SK-N-SH (cell line): ENCODE measurements around the gene CBX1. TPM values are rescaled to one million over a fixed set of nuclear protein-coding genes. Genes with fewer than 3 reads are reported as not detected.

ENCODE experiments used
- CTCF ChIA-PET: fragments of 300-600, 350-600 bp; formaldehyde crosslinking; extraction: SDS; loops from one replicate; lab custom pipeline; 2021; lab: Yijun Ruan, JAX
- POLR2A ChIA-PET: fragments of 350-600 bp; sonication (Branson Sonifier 250); formaldehyde crosslinking; extraction: SDS; loops from one replicate; lab custom pipeline; 2020; ENCODE audit warnings: antibody characterized with exemption, inconsistent platforms; lab: Yijun Ruan, JAX
- DNase-seq: peaks from one replicate; pipeline ENCODE4 v3.0.0; 2012
- H2AFZ ChIP-seq: fragments of 200-600 bp; sonication (generic); 2 replicates; pipeline ENCODE4 v1.8.1; 2016; ENCODE audit warnings: antibody characterized with exemption, mild to moderate bottlenecking, low read depth
- H3F3A ChIP-seq: fragments of 200-600 bp; sonication (generic); replicated peaks from 2 replicates; pipeline ENCODE3; 2016; ENCODE audit warnings: antibody characterized with exemption, mild to moderate bottlenecking; ENCODE audit not compliant: insufficient read depth
- H3K27ac ChIP-seq, 2 experiments: fragments of 200-500 bp in 1 of 2; fragments of 200-600 bp in 1 of 2; sonication (Bioruptor generic) in 1 of 2; sonication (generic), shearing (Covaris generic) in 1 of 2; 2 replicates each; pipeline versions ENCODE4 v1.5.1 to v1.6.1; 2014 to 2016; ENCODE audit warnings: low read depth in 2 of 2, inconsistent platforms in 1 of 2, low read length in 1 of 2, mild to moderate bottlenecking in 1 of 2, mixed read lengths in 1 of 2
- H3K27me3 ChIP-seq: fragments of 200-600 bp; sonication (generic), shearing (Covaris generic); 2 replicates; pipeline ENCODE4 v1.6.1; 2016; ENCODE audit warnings: mixed run types; ENCODE audit not compliant: insufficient read depth
- H3K36me3 ChIP-seq, 2 experiments: fragments of 200-500 bp in 1 of 2; fragments of 200-600 bp in 1 of 2; sonication (Bioruptor generic) in 1 of 2; sonication (generic) in 1 of 2; replicated peaks in 1 of 2; 2 replicates each; pipeline versions ENCODE3 to v1.5.1; 2014 to 2016; ENCODE audit warnings: low read length in 1 of 2, mild to moderate bottlenecking in 1 of 2; ENCODE audit not compliant: insufficient read depth in 2 of 2, control insufficient read depth in 1 of 2
- H3K4me1 ChIP-seq, 2 experiments: fragments of 200-500 bp in 1 of 2; fragments of 200-600 bp in 1 of 2; sonication (Bioruptor generic) in 1 of 2; sonication (generic), shearing (Covaris generic) in 1 of 2; 2 replicates each; pipeline versions ENCODE4 v1.5.1 to v1.6.1; 2014 to 2016; ENCODE audit warnings: low read depth in 1 of 2, low read length in 1 of 2, mixed run types in 1 of 2; ENCODE audit not compliant: insufficient read depth in 2 of 2, control insufficient read depth in 1 of 2
- H3K4me2 ChIP-seq: fragments of 200-600 bp; sonication (generic), shearing (Covaris generic); 2 replicates; pipeline ENCODE4 v1.6.1; 2017; ENCODE audit warnings: mixed run types
- H3K4me3 ChIP-seq, 2 experiments: fragments of 200-500 bp in 1 of 2; fragments of 200-600 bp in 1 of 2; sonication (Bioruptor generic) in 1 of 2; sonication (generic), shearing (Covaris generic) in 1 of 2; 2 replicates each; pipeline versions ENCODE4 v1.5.1 to v1.8.1; 2014 to 2016; ENCODE audit warnings: low read depth in 2 of 2, inconsistent platforms in 1 of 2, low read length in 1 of 2, mild to moderate bottlenecking in 1 of 2, mixed read lengths in 1 of 2, moderate library complexity in 1 of 2
- H3K79me2 ChIP-seq: fragments of 200-600 bp; sonication (generic); 2 replicates; pipeline ENCODE4 v1.8.1; 2017; ENCODE audit warnings: mild to moderate bottlenecking; ENCODE audit not compliant: insufficient read depth
- H3K9ac ChIP-seq: fragments of 200-600 bp; sonication (generic); 2 replicates; pipeline ENCODE4 v1.6.1; 2017; ENCODE audit warnings: mixed run types
- H3K9me2 ChIP-seq: fragments of 200-600 bp; sonication (generic); 2 replicates; pipeline ENCODE4 v1.6.1; 2017; ENCODE audit warnings: mixed run types
- H3K9me3 ChIP-seq: fragments of 200-600 bp; sonication (generic); 2 replicates; pipeline ENCODE4 v1.6.1; 2017; ENCODE audit warnings: mixed run types, mild to moderate bottlenecking, moderate library complexity
- H4K20me1 ChIP-seq: fragments of 200-600 bp; sonication (generic); 2 replicates; pipeline ENCODE4 v1.6.1; 2017; ENCODE audit warnings: mild to moderate bottlenecking, mixed run types; ENCODE audit not compliant: insufficient read depth
- ELF1 ChIP-seq: IDR thresholded peaks from 2 replicates; pipeline ENCODE4 v1.4.0; 2012
- EP300 ChIP-seq, 2 experiments: IDR thresholded peaks; 2 replicates each; pipeline versions ENCODE4 v1.4.0 to v1.6.1; 2012; ENCODE audit warnings: borderline replicate concordance in 1 of 2, low read depth in 1 of 2, low read length in 1 of 2
- EZH2phosphoT487 ChIP-seq: fragments of 200-600 bp; sonication (generic); IDR thresholded peaks from 2 replicates; pipeline ENCODE4 v1.6.1; 2017; ENCODE audit warnings: low read depth, mixed run types, mild to moderate bottlenecking, antibody characterized with exemption, moderate library complexity, borderline replicate concordance
- FOXJ3 ChIP-seq: sonication (generic); formaldehyde crosslinking; IDR thresholded peaks from 2 replicates; pipeline ENCODE4 v1.5.1; 2020; ENCODE audit warnings: mild to moderate bottlenecking, missing genetic modification reagents
- FOXM1 ChIP-seq: IDR thresholded peaks from 2 replicates; pipeline ENCODE4 v1.4.0; 2012; ENCODE audit warnings: low read depth, mild to moderate bottlenecking
- GABPA ChIP-seq: IDR thresholded peaks from 2 replicates; pipeline ENCODE4 v1.4.0; 2012; ENCODE audit warnings: low read depth, mild to moderate bottlenecking
- GATA2 ChIP-seq: sonication (generic); formaldehyde crosslinking; IDR thresholded peaks from 2 replicates; pipeline ENCODE4 v1.5.0; 2020; ENCODE audit warnings: mild to moderate bottlenecking, missing genetic modification reagents
- JUND ChIP-seq: IDR thresholded peaks from 2 replicates; pipeline ENCODE4 v1.4.0; 2012
- MEF2A ChIP-seq: IDR thresholded peaks from 2 replicates; pipeline ENCODE4 v1.4.0; 2012; ENCODE audit warnings: low read depth, borderline replicate concordance
- MXI1 ChIP-seq: IDR thresholded peaks from 2 replicates; pipeline ENCODE4 v1.6.1; 2012; ENCODE audit warnings: mild to moderate bottlenecking, low read depth, low read length, improper control_type of control experiment
- NFIC ChIP-seq: IDR thresholded peaks from 2 replicates; pipeline ENCODE4 v1.4.0; 2012; ENCODE audit warnings: borderline replicate concordance
- RAD21 ChIP-seq: IDR thresholded peaks from 2 replicates; pipeline ENCODE4 v1.6.1; 2012; ENCODE audit warnings: mild to moderate bottlenecking, low read length
- RCOR1 ChIP-seq: fragments of 150-350 bp; IDR thresholded peaks from 2 replicates; pipeline ENCODE4 v1.6.1; 2017; ENCODE audit warnings: antibody characterized with exemption, low read length
- RFX5 ChIP-seq: IDR thresholded peaks from 2 replicates; pipeline ENCODE4 v1.6.1; 2012; ENCODE audit warnings: mild to moderate bottlenecking, improper control_type of control experiment, low read length
- RXRA ChIP-seq: IDR thresholded peaks from 2 replicates; pipeline ENCODE4 v1.4.0; 2012; ENCODE audit warnings: low read depth, mild to moderate bottlenecking, borderline replicate concordance
- SIN3A ChIP-seq: IDR thresholded peaks from 2 replicates; pipeline ENCODE4 v1.6.1; 2012; ENCODE audit warnings: low read depth, mild to moderate bottlenecking, low read length, moderate library complexity, borderline replicate concordance
- SMC3 ChIP-seq: IDR thresholded peaks from 2 replicates; pipeline ENCODE4 v1.6.1; 2012; ENCODE audit warnings: low read depth, low read length, improper control_type of control experiment
- TAF1 ChIP-seq: IDR thresholded peaks from 2 replicates; pipeline ENCODE4 v1.6.1; 2012; ENCODE audit warnings: low read depth, mild to moderate bottlenecking, low read length, moderate library complexity, borderline replicate concordance
- WGBS: methylation state at CpG from one replicate; pipeline ENCODE4 v1.1.6; 2017; ENCODE audit warnings: low lambda C conversion rate; 5-methylcytosine and 5-hydroxymethylcytosine counted together
- polyA plus RNA-seq, 3 experiments: library from polyadenylated mRNA; depleted of rRNA; stranded (reverse); fragments of >200 nt; gene quantifications; 2 replicates each; pipeline ENCODE4 v1.2.3, GENCODE V29; 2012
- TF ChIP-seq, protein P1 (sequence below): fragments of 150-350 bp; IDR thresholded peaks from 2 replicates; pipeline ENCODE4 v1.6.1; 2016; ENCODE audit warnings: mild to moderate bottlenecking, low read depth, low read length
- TF ChIP-seq, protein P2 (sequence below): IDR thresholded peaks from 2 replicates; pipeline ENCODE4 v1.4.0; 2012; ENCODE audit warnings: low read depth, borderline replicate concordance
- TF ChIP-seq, protein P3 (sequence below): fragments of 150-350 bp; IDR thresholded peaks from 2 replicates; pipeline ENCODE4 v1.6.1; 2017; ENCODE audit warnings: antibody characterized with exemption, low read length, low read depth, borderline replicate concordance

The CBX1 gene
- polyA plus RNA-seq, 1 of the 3 experiments (the other 2 are of a cell fraction): 102 TPM

DNA sequence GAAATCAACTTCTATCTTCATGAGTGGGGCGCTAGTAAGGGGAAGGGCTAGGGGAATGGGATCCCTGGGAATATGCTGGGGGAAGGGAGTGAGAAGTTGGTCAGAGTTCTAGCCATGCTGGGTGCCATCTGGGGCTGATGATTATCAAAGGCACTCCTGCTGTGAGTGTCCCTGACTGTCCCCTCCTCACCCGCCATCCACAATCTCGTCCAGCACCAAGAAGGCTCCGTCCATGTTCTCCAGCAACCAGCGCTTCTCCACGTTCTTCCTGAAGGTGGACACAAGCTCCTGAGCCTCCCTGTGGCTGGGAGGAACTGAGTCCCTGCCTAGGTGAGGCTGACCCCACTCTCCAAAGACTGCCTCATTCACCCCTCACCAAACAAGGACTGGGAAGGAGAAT lies 69.3 kb downstream of the CBX1 start:
- TF ChIP-seq SMC3 (no peak), NFIC (no peak), RXRA (no peak), RAD21 (no peak), JUND (no peak), TAF1 (no peak), RFX5 (no peak), MXI1 (no peak)
- TF ChIP-seq, protein P1, sequence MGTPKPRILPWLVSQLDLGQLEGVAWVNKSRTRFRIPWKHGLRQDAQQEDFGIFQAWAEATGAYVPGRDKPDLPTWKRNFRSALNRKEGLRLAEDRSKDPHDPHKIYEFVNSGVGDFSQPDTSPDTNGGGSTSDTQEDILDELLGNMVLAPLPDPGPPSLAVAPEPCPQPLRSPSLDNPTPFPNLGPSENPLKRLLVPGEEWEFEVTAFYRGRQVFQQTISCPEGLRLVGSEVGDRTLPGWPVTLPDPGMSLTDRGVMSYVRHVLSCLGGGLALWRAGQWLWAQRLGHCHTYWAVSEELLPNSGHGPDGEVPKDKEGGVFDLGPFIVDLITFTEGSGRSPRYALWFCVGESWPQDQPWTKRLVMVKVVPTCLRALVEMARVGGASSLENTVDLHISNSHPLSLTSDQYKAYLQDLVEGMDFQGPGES: no peak
- TF ChIP-seq, all 33 proteins: peak for 0
- Histone ChIP-seq H3K4me3 (no peak overlapping the region), H3K9ac (no peak overlapping the region), H3K4me1 (peaks cover 0 to 6% of the 10 kb centered on the region in 2 experiments; a peak in 1 of 4 replicates), H3K9me3 (no peaks in the 10 kb centered on the region), H3K27ac (no peak overlapping the region), H2AFZ (no peak overlapping the region), H3F3A (peaks cover 2% of the 10 kb centered on the region), H3K79me2 (no peaks in the 10 kb centered on the region), H3K36me3 (no peaks in the 10 kb centered on the region), H3K9me2 (no peaks in the 10 kb centered on the region), H3K27me3 (no peaks in the 10 kb centered on the region), H3K4me2 (no peak overlapping the region), H4K20me1 (no peaks in the 10 kb centered on the region)
- POLR2A ChIA-PET: interaction anchor here (2.9 kb wide), 1 partner anchor 16 kb away, joined by 16 read pairs; the partner anchor contains the start of gene NFE2L1
- DNase-seq: no peak
- CTCF ChIA-PET: interaction anchor here (0.6 to 31.3 kb wide), 5 partner anchors 30 to 473 kb away, joined by 3 to 1200 read pairs (median 4); partner anchors contain the start of genes CDK5RAP3 and NFE2L1
- 93% methylated on average over 6 of the region's 6 CpGs for WGBS

DNA sequence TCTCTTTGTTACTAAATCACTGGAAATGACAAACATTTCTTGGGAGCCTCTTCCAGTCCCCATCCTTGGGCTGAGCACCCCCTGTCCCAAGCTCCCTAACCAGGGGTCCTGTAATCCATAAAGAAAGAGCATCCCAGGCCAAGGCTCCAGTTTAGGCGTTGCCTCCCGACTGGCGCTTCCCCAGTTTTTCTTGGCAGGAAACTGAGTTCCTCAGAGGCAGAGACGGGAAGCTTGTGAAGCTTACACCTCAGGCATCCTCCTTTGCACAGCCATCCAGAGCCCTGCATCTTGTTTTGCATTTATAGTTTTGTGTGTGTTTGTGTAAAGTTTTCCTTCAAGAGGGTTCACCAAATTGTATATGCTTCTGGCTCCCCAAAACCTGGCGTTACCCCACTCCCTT lies 70.7 kb downstream of the CBX1 start:
- Histone ChIP-seq H3K9me2 (no peaks in the 10 kb centered on the region), H2AFZ (no peak overlapping the region), H4K20me1 (no peaks in the 10 kb centered on the region), H3K27me3 (no peaks in the 10 kb centered on the region), H3K36me3 (no peaks in the 10 kb centered on the region), H3F3A (peaks cover 14% of the 10 kb centered on the region), H3K4me2 (no peak overlapping the region), H3K9me3 (no peaks in the 10 kb centered on the region), H3K4me3 (no peak overlapping the region), H3K9ac (no peak overlapping the region), H3K79me2 (no peaks in the 10 kb centered on the region), H3K4me1 (peaks cover 8 to 14% of the 10 kb centered on the region in 2 experiments; a peak in 3 of 4 replicates), H3K27ac (no peak overlapping the region)
- ChIA-PET CTCF (interaction anchor here (0.9 to 31.3 kb wide), 5 partner anchors 12 to 588 kb away, joined by 3 to 1200 read pairs (median 11); partner anchors contain the start of gene NFE2L1), POLR2A (interaction anchor here (2.9 kb wide), 1 partner anchor 17 kb away, joined by 16 read pairs; the partner anchor contains the start of gene NFE2L1)
- DNase-seq: no peak
- TF ChIP-seq GABPA: no peak
- TF ChIP-seq FOXM1: no peak
- TF ChIP-seq ELF1: no peak
- TF ChIP-seq FOXJ3 (CRISPR knock-in tag): no peak
- TF ChIP-seq, protein P2, sequence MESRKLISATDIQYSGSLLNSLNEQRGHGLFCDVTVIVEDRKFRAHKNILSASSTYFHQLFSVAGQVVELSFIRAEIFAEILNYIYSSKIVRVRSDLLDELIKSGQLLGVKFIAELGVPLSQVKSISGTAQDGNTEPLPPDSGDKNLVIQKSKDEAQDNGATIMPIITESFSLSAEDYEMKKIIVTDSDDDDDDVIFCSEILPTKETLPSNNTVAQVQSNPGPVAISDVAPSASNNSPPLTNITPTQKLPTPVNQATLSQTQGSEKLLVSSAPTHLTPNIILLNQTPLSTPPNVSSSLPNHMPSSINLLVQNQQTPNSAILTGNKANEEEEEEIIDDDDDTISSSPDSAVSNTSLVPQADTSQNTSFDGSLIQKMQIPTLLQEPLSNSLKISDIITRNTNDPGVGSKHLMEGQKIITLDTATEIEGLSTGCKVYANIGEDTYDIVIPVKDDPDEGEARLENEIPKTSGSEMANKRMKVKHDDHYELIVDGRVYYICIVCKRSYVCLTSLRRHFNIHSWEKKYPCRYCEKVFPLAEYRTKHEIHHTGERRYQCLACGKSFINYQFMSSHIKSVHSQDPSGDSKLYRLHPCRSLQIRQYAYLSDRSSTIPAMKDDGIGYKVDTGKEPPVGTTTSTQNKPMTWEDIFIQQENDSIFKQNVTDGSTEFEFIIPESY: no peak
- TF ChIP-seq RCOR1: no peak
- TF ChIP-seq, protein P3, sequence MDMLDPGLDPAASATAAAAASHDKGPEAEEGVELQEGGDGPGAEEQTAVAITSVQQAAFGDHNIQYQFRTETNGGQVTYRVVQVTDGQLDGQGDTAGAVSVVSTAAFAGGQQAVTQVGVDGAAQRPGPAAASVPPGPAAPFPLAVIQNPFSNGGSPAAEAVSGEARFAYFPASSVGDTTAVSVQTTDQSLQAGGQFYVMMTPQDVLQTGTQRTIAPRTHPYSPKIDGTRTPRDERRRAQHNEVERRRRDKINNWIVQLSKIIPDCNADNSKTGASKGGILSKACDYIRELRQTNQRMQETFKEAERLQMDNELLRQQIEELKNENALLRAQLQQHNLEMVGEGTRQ: no peak
- TF ChIP-seq EZH2phosphoT487: no peak
- no peak for TF ChIP-seq JUND
- TF ChIP-seq MEF2A: no peak
- no peak for TF ChIP-seq SIN3A
- TF ChIP-seq NFIC: no peak
- no peak for TF ChIP-seq GATA2
- TF ChIP-seq SMC3: no peak
- no peak for TF ChIP-seq TAF1
- no peak for TF ChIP-seq EP300 (IDR thresholded peaks at IDR 0.05; ENCODE audit: borderline replicate concordance in 1 of 2, low read depth in 1 of 2, low read length in 1 of 2)
- TF ChIP-seq RFX5: no peak
- 76% methylated on average over 5 of the region's 5 CpGs for WGBS
